AG09319 (cell line): ENCODE data around the gene BCAN.

Experiments
- DNase-seq: peaks from one replicate; pipeline ENCODE4 v3.0.0-alpha.2; 2010; ENCODE audit warnings: low read depth; ENCODE audit errors: extremely low read depth
- TF ChIP-seq, protein P1 (sequence below): IDR thresholded peaks from 2 replicates; pipeline ENCODE4 v1.5.1; 2011; ENCODE audit warnings: low read depth, mild to moderate bottlenecking, inconsistent platforms, low read length, moderate library complexity

Gene BCAN

DNA sequence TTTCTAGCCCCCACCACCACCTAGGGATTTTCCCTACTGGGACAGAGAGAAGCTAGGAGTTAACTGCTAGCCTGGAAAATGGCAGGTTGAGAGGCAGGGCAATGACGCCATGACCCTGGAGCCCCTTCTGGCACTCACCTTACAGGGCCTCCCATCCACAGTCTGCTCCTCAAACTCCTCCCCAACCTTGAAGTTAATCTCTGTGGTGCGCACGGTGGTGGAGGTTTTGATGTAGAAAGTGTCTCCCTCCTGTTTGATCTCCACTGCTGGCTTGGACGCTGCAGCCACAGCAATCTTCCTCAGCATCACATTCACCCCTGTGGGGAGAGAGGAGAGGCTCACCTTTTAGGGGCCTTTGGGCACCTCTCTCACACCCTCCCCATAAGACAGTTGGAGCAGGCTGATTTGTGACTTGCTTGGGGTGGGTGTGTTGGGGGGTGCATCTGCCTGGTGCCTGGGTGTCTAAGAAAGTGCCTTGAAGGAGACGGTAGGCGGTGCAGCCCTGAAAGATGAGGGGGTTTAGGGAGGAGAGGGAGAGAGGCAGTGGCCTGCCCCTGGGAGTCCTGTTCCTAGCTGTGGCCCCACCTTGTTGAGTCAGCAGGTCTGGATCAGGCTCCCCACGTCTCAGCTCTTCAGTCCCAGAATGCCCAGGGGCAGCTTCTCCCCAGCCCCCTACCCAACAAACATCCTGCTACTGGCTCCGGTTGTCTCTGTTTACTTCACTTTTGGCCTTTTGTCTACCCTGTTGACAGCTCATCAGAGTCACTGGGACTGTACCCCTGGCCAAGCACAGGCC lies 59.0 kb downstream of the BCAN start:
- TF ChIP-seq, protein P1, sequence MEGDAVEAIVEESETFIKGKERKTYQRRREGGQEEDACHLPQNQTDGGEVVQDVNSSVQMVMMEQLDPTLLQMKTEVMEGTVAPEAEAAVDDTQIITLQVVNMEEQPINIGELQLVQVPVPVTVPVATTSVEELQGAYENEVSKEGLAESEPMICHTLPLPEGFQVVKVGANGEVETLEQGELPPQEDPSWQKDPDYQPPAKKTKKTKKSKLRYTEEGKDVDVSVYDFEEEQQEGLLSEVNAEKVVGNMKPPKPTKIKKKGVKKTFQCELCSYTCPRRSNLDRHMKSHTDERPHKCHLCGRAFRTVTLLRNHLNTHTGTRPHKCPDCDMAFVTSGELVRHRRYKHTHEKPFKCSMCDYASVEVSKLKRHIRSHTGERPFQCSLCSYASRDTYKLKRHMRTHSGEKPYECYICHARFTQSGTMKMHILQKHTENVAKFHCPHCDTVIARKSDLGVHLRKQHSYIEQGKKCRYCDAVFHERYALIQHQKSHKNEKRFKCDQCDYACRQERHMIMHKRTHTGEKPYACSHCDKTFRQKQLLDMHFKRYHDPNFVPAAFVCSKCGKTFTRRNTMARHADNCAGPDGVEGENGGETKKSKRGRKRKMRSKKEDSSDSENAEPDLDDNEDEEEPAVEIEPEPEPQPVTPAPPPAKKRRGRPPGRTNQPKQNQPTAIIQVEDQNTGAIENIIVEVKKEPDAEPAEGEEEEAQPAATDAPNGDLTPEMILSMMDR: no peak
- no peak for DNase-seq

DNA sequence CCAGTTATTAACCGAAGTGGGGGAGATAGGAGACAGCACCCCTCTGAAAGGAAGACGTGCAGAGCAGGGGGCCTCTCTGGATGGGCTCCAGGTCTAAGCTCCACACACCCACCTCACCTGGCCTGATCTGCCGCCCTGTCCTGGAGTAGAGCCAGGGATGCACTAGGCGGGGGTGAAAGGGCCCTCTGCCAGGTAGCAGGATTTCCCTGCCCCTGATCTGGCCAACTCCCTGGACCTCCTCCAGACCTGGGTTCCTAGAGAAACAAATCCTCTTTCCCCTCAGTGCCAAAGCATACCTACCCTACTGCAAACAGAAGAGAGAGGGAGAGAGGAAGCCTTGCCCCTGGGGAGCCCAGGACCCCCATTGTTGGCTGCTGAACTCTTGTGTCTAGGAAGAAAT lies 61.4 kb downstream of the BCAN start:
- TF ChIP-seq, protein P1: no peak
- no peak for DNase-seq

DNA sequence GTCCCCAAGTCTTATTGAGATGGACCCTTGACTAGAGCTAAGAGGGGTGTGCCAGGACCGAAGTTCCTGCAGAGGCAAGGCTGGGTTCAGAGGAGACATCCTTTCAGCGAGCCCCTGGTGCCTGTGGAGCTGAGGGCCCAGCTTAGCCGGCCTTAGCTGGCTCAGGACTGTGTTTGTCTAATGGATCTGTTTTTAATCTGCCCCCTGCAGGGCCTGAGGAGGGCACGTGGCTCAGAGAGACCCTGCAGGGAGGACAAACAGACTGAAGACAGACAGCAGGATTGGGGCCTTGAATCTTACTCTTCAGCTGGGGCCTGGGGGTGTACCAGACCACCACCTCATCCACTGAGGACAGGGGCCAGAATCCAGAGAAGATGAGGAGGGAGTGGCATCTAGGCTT lies 61.8 kb downstream of the BCAN start:
- TF ChIP-seq, protein P1: no peak; the same call in 1 of the 2 replicates
- no peak for DNase-seq

DNA sequence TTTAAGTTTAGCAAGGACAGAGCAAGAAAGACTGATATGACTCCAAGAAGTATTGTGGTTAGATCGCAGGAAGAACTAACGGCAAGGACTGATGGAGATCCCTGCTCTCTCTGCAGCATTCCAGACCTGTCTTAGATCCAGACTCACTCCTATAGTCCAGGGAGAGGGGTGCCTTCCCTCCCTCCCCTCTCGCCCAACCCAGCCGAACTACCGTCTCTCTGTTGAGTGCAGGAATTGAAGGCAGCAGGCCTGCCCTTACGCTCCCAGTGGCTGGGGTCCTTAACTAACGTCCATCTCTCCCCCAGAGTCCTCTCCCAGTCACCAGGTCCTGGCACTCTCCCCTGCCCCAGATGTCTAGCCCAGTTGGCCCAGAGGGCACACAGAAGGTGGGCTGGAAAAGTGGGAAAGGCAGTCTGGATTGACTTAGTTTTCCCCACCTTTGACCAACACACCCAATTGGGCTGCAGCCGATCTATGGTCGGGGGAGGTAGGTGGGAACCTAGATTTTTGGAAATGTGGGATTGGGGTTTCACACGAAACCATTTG lies 62.3 kb downstream of the BCAN start:
- TF ChIP-seq, protein P1: no peak
- no peak for DNase-seq

DNA sequence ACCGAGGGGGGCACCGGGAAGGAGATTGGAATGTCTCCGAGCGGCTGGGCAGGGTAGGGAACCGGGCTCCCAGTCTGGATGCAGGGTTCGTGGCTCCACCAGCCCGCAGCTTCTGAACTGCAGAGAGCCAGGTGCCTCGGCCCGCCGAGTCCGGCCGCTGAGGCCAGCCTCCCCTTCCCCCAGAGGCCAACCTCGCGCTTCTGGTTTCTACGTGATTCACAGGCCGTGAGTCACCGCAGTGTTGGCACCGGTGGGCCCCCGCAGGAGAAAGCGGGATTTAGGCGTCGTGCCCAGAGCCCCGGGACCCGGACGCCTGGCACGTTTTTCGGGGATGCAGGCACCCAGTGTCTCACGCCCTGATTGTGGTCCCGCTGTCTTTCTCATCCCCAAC lies 63.0 kb downstream of the BCAN start:
- TF ChIP-seq, protein P1: no peak
- no peak for DNase-seq

DNA sequence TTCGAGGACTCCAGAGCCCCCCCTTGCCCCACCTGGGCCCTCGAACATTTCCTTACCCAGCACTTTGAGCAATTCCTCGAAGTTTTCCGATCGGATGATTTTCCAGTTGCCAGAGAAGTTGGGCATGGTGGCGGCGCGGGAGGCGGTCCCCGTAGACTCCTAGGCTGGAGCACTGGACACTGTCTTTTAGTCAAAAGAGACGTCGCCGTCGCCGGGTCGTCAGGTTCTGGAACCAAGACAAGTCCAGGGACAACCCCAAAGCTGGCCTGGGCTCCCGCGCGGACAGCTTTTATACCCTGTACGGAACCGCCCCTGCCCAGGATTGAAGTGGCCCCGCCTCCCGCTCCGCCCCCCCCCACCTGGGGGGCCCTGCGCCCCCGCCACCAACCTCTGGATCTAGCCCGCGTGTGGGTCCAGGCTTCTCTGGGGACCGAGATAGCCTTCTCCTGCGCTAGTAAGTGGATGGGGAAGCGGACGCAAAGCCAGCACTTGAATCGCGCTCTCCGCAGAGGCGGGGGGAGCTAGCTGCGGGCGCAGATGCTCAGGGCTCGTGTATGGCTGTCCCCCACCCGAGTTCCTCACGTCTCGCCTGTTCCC lies 63.5 kb downstream of the BCAN start, which contains the start of gene CRABP2:
CRABP2 (minus strand) TSS at position 263 of the 597 bp plus-strand sequence; CDS start at position 126, 137 bp downstream.
- TF ChIP-seq, protein P1: no peak
- no peak for DNase-seq

DNA sequence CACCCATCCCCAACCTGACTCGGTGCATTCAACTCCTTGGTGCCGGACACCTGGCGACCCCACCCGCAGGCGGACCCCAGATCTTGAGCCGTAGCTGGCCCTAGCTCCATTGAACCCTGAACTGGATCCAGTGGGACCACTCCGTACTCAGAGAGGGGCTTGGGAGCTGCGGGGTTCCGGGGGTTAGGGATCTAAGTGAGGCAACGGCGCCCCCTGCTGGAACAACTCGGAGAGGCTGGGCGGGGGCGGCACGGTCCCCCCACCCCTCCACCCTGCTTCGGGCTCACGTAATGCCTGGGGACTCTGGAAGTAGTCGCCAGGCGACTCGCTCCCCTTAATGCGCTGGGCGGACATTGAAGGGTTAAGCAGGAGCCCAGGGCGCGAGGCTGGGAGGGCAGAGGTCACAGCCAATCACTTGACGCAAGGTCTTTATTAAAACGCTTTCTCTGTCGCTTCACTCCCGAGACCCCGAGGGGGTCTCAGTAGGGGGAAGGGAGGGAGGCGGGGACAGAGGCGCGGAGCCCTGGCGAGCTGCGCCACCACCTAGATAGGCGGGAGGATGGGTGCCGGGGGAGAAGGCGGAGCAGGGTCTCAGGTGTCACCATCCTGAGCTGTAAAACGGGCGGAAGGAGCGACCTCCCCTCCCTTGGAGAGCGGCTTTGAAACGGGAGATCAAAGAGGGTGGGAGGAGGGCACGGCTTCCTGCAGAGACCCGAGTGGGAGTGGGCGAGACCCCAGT lies 64.2 kb downstream of the BCAN start:
- DNase-seq: no peak
- TF ChIP-seq, protein P1: peak; percentile 81
